Spleen (tissue), 7 donors: ENCODE measurements around the gene PCBP3.

Source experiments
- POLR2AphosphoS5 ChIP-seq, 3 donors: sonication (generic); formaldehyde crosslinking; IDR thresholded peaks; one replicate each; pipeline ENCODE4 v1.5.1; 2017; ENCODE audit warnings: antibody characterized with exemption in 3 of 3
- TF ChIP-seq, protein P1 (sequence below), 11 experiments: fragments of 200-600 bp in 7 of 11; fragments of 450-650 bp in 4 of 11; sonication (generic) in 4 of 11; IDR thresholded peaks in 8 of 11; conservative IDR thresholded peaks in 3 of 11; 1 replicate in 7 of 11; 2 replicates in 4 of 11; pipeline versions ENCODE4 v1.4.0 to v1.8.0; 2016 to 2021; ENCODE audit warnings: antibody characterized with exemption in 11 of 11, inconsistent platforms in 4 of 11, mild to moderate bottlenecking in 1 of 11
- donor health status: DM: no; HTN: no; CAD: no; lungs with moderate emphysema.
- donor health status: DM: no; HTN: no; CAD: no.
- donor health status: DM: no; HTN: no; CAD: no.

DNA sequence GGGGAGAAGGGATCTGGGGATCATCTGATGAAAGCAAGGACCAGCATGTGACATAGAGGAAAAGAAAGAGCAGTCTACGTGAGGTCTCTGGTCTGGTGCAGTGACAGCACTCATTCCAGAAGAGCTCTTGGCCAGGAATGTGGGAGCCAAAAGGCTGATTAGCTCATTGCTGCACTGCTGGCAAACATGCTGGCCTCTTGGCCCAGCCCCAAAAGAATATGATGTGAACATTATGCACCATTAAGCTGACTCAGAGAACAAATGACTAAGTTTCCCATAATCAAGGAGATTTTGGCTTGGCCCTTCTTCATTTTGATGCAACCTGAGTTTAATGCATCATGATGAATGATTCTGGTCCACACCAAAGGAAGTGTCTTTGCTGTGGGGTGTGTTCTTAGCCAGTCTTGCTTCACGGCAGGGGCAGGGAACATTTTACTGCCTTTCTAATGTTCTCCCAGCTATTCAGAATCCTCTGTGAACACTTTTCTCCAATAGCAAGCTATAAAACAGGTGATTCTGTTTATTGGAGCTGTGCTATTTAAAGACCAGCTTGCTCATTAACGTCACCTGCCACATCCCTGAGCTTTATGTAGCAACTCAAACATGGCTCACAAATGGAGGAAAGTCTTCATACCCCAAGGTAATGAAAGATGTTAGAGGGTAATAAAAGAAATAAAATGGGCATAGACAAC is 55.1 kb downstream of the PCBP3 start:
- TF ChIP-seq, protein P1, sequence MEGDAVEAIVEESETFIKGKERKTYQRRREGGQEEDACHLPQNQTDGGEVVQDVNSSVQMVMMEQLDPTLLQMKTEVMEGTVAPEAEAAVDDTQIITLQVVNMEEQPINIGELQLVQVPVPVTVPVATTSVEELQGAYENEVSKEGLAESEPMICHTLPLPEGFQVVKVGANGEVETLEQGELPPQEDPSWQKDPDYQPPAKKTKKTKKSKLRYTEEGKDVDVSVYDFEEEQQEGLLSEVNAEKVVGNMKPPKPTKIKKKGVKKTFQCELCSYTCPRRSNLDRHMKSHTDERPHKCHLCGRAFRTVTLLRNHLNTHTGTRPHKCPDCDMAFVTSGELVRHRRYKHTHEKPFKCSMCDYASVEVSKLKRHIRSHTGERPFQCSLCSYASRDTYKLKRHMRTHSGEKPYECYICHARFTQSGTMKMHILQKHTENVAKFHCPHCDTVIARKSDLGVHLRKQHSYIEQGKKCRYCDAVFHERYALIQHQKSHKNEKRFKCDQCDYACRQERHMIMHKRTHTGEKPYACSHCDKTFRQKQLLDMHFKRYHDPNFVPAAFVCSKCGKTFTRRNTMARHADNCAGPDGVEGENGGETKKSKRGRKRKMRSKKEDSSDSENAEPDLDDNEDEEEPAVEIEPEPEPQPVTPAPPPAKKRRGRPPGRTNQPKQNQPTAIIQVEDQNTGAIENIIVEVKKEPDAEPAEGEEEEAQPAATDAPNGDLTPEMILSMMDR (IDR thresholded peaks at IDR 0.05 in 8 of 11, conservative IDR thresholded peaks at IDR 0.05 in 3 of 11): no peak
- TF ChIP-seq POLR2AphosphoS5 (IDR thresholded peaks at IDR 0.05): peak in 1 of 3 donors; percentile 52
